Psoas muscle (tissue), 8 donors: ENCODE measurements around the gene CNKSR2. TPM values are rescaled to one million over a fixed set of nuclear protein-coding genes. Genes with fewer than 3 reads are reported as not detected.

Experiments
- ATAC-seq, 4 donors: fragments of 200-7000 bp; cut with Tn5 transposase; one replicate each; pipeline ENCODE4 v1.9.1; 2020; ENCODE audit warnings: moderate library complexity in 3 of 4, mild to moderate bottlenecking in 2 of 4
- DNase-seq, 2 donors: peaks; one replicate each; pipeline ENCODE4 v3.0.0-alpha.2; 2020
- H3K27ac ChIP-seq: fragments of 200-600 bp; one replicate; pipeline ENCODE4 v1.8.0; 2022
- H3K27me3 ChIP-seq, 3 donors: fragments of 200-600 bp in 1 of 3; one replicate each; pipeline versions ENCODE4 v1.6.1 to v1.8.0; 2013 to 2022; ENCODE audit warnings: low read length in 2 of 3, mild to moderate bottlenecking in 2 of 3, moderate library complexity in 1 of 3; ENCODE audit not compliant: insufficient read depth in 3 of 3
- H3K36me3 ChIP-seq, 2 donors: fragments of 200-600 bp in 1 of 2; one replicate each; pipeline versions ENCODE4 v1.6.1 to v1.8.0; 2013 to 2022; ENCODE audit warnings: low read depth in 1 of 2, mild to moderate bottlenecking in 1 of 2, moderate library complexity in 1 of 2; ENCODE audit not compliant: insufficient read depth in 1 of 2
- H3K4me1 ChIP-seq: fragments of 200-600 bp; one replicate; pipeline ENCODE4 v1.8.0; 2022
- H3K4me3 ChIP-seq: fragments of 200-600 bp; one replicate; pipeline ENCODE4 v1.8.0; 2022; ENCODE audit warnings: mild to moderate bottlenecking
- H3K9me3 ChIP-seq: fragments of 200-600 bp; one replicate; pipeline ENCODE4 v1.8.0; 2022
- CTCF ChIP-seq: fragments of 200-600 bp; IDR thresholded peaks from one replicate; pipeline ENCODE4 v1.8.0; 2022; ENCODE audit warnings: antibody characterized with exemption
- WGBS, 3 donors: extraction: QIAGEN DNeasy Blood & Tissue Kit; methylation state at CpG; one replicate each; pipeline versions ENCODE4 v1.1.6 to v1.1.7; 2013; 5-methylcytosine and 5-hydroxymethylcytosine counted together
- intact Hi-C, 2 donors: fragments of 100-400 bp; cut with DNase I; formaldehyde crosslinking; loops; one replicate each; pipeline versions ENCODE4 v1.11.0 to v1.14.2; 2022
- polyA plus RNA-seq, 3 donors: library from polyadenylated mRNA; stranded (reverse); fragments of 200-250 nt; gene quantifications; one replicate each; pipeline ENCODE4 v1.2.3, GENCODE V29; 2013
- total RNA-seq, 4 donors: library from RNA; stranded (reverse); fragmentation: NEBNext Ultra II Directional in 2 of 4; extraction: Animal tissue kit (Norgen Biotek cat#: 25700) in 2 of 4; gene quantifications; one replicate each; pipeline versions ENCODE4 v1.2.1 to v1.2.4, GENCODE V29; 2021 to 2023
- donor health status: healthy with polysubstance abuse.
- donor health status: DM: no; HTN: no; CAD: no; lungs with moderate emphysema.
- donor health status: Bipolar disorder and iron deficiency.
- donor health status: healthy.
- donor health status: DM: yes; HTN: yes; CAD: no.
- donor health status: DM: no; HTN: no; CAD: no.
- donor health status: DM: no; HTN: no; CAD: no.
- donor health status: DM: yes; HTN: yes; CAD: no.

Gene CNKSR2
- total and polyA plus RNA-seq, 7 donors, result 0.10 to 0.36 (median 0.16) TPM

- Histone ChIP-seq H3K27ac (no peak overlapping the region), H3K9me3 (no peaks in the 10 kb centered on the region), H3K4me1 (no peaks in the 10 kb centered on the region), H3K36me3 (no peaks in the 10 kb centered on the region), H3K27me3 (no peaks in the 10 kb centered on the region), H3K4me3 (no peak overlapping the region)
- no peak for TF ChIP-seq CTCF
- ATAC-seq (no peak), DNase-seq (no peak)
- intact Hi-C loops, result no loop called here
Measured at GRCh38 chrX:21645431-21645830, 271.2 kb downstream of the CNKSR2 start.

DNA sequence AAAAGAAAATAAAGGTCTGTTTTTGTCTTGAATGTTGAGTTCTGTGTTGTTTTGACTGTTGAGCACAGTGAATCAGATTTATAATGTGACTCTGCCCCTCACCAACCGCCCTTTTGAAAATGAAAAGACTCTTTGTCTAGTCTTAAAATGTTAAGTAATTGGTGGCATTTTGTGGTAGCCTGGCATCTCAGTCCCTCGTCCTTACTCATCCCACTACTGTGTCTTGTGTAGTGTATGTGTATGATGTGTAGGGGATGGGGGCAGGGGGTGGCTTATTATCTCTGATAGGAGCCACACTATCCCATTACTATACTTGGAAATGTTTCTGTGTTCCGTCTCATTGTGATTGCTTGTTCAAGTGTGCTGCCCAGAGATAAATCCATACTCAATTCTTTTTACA, 271.7 kb downstream of the CNKSR2 start:
- no peak for ATAC-seq
- H3K27ac ChIP-seq, result no peak overlapping the region
- H3K36me3 ChIP-seq, result no peaks in the 10 kb centered on the region
- intact Hi-C loops, result no loop called here
- no peaks in the 10 kb centered on the region for H3K9me3 ChIP-seq
- no peak overlapping the region for H3K4me3 ChIP-seq
- DNase-seq, result no peak
- TF ChIP-seq CTCF, result no peak
- H3K4me1 ChIP-seq, result no peaks in the 10 kb centered on the region
- H3K27me3 ChIP-seq, result no peaks in the 10 kb centered on the region
- 51 to 84% (median 78%) methylated on average over 3 of the region's 3 CpGs for WGBS, 3 donors

GRCh38 chrX:21655901-21656586, 281.8 kb downstream of the CNKSR2 start:
- no peak for ATAC-seq
- Histone ChIP-seq H3K9me3 (no peaks in the 10 kb centered on the region), H3K27me3 (no peaks in the 10 kb centered on the region), H3K4me1 (no peaks in the 10 kb centered on the region), H3K27ac (peak overlapping the region; percentile 94), H3K36me3 (no peaks in the 10 kb centered on the region), H3K4me3 (peak overlapping the region; percentile 65)
- peak; percentile 15 to 56 for DNase-seq
- 27 to 51% (median 34%) methylated on average over 36 to 76 of the region's 76 CpGs for WGBS, 3 donors
- intact Hi-C loops, result no loop called here
- no peak for TF ChIP-seq CTCF

GRCh38 chrX:21656587-21657317, 282.5 kb downstream of the CNKSR2 start:
- no peaks in the 10 kb centered on the region for H3K9me3 ChIP-seq
- WGBS, 3 donors, result 62 to 79% (median 70%) methylated on average over 29 to 61 of the region's 61 CpGs
- no peak for TF ChIP-seq CTCF
- H3K36me3 ChIP-seq, result no peaks in the 10 kb centered on the region
- intact Hi-C loops, result no loop called here
- no peaks in the 10 kb centered on the region for H3K4me1 ChIP-seq
- H3K27ac ChIP-seq, result peak overlapping the region; percentile 94
- H3K27me3 ChIP-seq, result no peaks in the 10 kb centered on the region
- ATAC-seq, result no peak
- peak overlapping the region; percentile 65 for H3K4me3 ChIP-seq
- DNase-seq, result peak in 1 of 2 donors; percentile 49
